ENCODE results near the gene UBE2D2.
A peak's percentile ranks its signal among the peaks of the same experiment; 100 is the strongest.

Gene UBE2D2

DNA sequence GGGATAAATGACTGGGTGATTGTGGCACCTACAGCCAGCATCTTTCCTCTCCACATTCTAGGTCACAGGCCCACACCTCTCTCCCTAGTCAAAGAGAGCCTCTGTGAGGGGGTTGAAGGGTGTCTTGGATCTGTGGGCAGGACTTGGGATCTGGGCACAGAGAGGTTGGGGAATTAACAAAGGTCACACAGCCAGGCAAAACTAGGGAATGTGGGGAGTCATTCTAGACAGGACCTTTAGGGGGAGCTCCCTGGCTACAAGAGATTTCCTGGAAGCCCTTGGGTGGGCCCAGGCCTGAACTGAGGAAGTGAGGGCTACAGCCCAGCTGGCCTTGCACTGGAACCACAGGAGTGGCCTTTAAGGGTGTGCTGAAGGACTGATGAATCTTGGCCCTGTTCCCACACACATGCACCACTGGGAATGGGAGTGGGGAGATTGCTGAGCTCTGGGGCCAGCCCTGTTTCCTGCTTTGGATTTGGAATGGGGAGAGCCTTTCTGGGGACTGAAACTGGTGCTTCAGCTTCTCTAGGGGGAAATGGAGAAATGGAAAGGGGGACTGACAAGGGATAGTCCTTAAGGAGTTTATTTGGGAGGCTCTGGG, 74.6 kb downstream of the UBE2D2 start:
- DNase-seq (ENCODE audit: low read depth in 2 of 2) = no peak

DNA sequence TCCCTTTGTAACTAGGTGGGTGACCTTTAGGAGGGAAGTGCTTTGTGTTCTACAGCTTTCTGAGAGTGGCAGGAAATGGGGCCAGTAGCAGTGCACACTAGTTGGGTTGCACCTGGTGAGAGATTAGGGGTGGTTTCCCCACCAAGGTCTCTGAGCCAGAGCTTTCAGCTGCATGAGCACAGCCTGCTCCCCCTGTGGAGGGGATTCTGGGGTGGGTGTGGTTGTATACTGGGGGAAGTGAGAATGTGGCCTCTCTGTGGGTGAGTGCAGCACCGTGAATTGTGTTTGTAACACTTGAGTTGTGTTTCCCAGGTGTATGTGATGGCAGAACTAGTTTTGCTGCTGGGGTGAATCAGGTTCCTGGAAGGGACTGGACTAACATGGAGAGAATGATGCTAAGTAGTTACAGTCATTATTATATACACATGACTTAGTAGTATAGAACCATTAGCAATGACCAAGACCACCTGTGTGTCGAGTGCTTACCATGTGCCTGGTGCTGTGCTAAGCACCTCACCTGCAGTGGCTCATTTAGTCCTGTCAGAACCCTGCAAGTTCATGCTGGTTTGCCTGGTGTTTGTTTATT, 75.2 kb downstream of the UBE2D2 start:
- DNase-seq (ENCODE audit: low read depth in 2 of 2) = peak; percentile 52 to 55

DNA sequence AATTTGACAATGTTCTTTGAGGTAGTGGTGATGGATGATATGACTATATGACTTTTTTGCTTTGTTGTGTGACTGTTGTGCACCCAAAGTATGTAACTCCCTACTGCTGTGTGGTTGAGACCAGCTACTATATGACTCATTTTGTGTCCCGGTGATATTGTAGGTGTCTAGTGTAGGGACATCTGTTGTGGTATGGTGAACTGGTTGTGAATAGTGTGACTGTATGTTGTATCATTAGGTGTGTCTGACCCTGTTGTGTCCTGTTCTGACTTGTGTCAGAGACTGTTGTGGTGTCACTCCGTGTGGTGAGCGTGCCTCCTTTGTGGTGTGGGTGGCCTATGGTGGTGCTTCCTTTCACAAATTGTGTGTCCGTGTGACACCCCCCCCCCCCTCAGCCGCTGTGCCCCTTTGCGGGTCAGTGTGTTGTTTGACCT, 75.9 kb downstream of the UBE2D2 start:
- peak in 1 of 2 donors; percentile 33 for DNase-seq (ENCODE audit: low read depth in 2 of 2)

DNA sequence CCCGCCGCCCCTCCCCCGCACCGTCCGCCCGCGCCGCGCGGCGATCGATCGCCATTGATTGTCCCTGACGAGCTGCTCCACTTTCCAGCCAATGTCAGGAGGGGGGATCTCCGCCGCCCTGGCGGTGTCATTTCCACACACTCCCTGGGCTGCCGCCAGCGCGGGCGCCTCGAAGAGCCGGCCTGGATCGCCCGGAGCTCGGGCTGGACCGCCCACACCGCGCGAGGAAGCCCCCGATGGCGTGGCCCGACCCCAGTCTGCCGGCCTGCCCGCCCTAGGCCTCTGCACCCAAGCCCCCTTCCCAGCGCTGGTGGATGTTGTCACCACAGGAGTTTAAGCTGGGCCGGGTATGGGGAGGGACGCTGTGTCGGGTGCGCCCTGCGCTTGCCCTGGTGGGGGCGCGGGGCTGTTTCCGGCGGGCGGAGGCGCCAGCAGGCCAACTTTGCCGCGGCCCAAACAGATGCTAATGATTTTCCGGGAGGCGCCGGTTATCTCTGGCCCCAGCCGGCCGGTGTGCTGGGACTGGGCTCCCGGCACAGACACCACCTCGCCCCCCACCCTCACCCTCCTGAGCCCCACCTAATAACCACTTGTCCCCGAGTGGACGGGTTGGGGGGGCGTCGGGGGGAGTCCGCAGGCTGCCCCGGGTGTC, 76.4 kb downstream of the UBE2D2 start:
- DNase-seq (ENCODE audit: low read depth in 2 of 2) = peak in 1 of 2 donors; percentile 47

DNA sequence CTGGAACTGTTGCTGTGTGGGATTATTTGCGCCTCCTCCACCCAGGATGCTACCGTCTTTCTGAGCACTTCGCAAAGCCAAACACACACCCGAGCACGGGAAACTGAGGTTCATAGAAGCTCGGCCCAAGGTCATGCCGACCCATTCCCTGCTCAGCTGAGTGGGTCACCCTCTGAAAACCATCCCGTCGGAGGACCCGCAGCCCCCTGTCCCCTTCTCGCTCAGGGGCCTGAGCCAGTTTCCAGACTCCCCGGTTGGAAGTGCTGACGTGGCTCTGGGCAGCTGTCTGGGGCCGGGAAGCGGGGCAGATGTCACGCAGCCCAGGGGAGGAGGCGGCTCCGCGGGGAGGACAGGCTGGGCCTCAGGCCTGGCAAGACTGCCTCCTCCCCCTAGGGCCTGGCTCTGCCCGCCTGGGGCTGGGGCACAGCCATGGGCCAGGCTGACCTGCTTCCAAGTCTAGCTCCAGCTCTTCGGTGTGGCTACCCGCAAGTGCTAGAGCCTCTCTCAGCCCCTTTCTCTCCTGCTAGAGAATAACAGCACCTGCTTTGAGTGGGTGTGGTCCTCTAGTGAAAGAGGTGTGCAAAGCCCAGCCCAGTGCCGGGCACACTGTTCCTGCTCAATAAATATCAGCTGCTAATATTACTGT, 77.1 kb downstream of the UBE2D2 start:
- DNase-seq (ENCODE audit: low read depth in 2 of 2) = no peak

DNA sequence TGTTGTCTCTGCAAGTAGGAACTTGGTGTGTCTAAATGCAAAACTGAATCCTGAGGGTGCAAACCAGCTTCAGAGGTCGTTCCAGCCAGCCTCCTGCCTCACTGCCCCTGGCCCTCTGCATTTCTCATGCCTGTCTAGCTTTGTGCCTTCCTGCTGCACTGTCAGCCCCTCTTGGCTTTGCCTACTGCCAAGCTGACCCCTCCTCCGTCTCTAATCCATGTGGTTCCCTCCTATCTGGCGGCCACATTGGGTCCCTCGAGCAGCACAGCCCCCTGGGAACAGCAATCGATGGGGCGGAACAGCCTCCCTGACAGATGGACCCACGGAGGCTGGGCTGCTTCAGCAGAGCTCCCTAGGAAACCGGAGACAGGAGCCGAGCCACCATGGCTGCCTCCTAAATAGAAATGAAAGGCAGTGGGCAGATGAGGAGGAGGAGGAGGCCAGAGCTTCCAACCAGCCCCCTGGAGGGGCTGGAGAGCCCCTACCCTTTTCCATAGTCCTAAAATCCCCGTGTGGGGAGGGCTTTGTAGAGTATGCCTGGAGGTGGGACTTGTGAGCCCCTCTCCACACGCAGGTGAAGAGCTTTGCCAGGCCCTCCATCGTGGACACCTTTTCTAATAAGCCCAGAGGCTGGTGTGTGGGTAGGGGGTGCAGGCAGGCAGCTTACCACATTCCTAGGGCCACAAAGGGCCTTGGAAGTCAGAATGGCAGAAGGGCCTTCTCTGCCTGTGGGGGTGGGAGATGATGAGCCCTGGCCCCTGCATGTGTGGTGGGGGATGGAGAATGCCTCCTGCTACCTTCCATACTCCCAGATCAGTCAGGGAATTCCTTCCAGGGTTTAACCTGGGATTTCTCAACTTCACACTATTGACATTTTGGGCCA, 77.8 kb downstream of the UBE2D2 start:
- no peak for DNase-seq (ENCODE audit: low read depth in 2 of 2)

DNA sequence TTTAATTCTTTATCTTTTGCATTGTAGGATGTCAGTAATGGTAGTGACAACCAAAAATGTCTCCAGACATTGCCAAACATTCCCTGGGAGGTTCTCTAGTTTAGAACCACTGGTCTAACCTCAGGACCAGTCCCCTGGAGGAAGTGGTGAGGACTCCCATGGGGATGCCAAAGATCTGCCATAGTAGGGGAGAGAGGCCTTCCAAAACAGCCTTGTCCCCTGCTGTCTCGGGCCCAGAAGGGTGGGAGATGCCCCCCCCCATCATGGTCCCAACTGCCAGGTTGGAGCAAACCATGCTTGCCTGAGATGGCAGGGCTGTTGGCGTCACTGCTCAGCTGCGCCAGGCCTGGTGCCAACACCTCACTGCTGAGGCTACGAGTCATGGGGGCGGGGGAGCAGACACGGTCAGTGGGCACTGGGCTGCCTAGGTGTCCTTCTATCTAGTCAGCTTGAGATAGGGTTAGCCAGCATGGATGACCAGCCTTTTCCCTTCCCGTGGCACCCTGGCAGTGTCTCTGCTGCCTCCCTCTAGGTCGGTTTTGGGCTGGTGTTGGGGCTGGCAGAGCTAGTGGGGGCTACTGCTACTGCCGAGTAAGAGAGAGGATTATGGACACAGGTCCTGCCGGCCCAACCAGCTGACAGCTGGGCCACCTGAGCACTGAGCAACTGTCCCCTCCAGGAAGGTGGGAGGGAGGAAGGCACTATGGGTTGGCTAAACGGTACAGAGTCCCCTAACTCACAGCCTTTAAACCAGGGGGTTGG, 78.7 kb downstream of the UBE2D2 start:
- DNase-seq (ENCODE audit: low read depth in 2 of 2) = no peak

DNA sequence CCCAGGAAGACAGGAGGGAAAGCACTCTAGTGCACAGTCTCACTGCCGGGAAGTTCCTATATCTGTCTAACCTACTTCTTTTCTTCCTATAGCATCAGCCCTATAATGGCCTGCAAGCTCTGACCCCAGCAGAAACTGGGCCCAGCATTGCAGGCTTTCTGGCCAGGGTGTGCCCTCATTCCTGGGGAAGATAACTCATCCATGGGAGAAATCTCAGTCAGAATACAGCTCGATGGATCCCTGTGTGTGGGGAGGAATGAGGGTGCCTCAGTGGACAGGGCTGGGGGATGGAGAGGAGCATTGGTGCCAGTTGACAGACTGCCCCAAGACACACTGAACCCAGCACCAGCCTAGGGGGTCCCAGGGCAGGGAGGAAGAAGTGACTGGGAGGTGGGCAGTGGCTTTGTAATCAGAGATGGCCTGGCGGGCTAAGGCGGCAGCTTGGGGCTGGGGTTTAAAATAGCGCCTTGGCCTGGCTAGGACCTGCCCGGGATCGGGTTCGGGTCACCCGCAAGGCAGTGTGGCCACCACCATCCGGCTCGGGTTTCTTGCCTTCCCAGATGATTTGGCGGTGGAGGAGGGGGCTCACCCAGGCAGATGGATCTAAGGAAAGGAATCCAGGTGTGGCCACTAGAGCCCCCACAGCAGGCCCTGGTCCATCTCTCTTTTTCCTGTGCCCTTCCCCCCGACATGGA, 79.4 kb downstream of the UBE2D2 start:
- no peak for DNase-seq (ENCODE audit: low read depth in 2 of 2)

DNA sequence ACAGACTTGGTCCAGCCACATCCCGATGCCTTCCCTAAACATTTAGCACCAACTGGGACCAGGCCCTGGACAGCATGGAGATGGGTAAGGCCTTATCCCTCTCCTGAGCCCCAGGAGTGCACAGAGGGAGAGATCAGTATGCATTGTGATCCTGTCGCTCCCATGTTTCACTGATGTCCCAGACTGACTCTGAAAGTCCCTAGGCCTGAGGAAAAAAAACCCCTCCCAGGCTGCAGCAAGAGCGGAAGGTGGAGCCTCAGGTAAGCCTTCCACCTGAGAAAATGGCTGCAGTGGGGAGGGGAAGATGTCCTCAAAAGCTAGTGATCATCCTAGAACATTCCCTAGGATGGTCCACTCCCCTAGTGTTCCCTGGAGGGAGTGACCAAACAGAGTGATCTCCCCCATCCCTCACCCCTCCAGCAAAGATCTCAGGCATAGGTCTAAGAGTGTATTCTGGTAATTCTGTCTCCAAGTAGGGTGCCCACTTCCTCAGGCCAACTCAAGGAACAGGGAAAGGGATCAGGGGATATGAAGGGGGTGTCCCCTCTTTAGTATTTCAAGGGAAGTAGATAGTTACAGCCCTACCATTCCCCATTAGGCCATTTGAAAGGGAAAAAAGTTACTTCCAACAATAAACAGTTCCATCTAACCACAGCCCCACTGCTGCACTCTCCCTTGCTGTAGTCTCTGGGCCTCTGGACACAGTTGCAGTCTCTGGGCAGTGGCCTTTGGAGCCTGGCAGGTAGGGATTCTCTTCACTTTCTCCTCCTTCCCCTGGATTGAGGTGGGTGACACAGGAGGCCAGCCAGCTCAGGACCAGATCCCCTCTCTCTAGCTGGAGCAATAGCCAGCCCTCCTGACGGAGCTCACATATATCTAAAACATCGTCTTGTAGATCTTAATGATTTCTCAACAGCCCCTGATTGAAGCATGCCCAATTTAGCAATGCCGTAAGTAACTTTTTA, 80.3 kb downstream of the UBE2D2 start:
- DNase-seq (ENCODE audit: low read depth in 2 of 2) = no peak

DNA sequence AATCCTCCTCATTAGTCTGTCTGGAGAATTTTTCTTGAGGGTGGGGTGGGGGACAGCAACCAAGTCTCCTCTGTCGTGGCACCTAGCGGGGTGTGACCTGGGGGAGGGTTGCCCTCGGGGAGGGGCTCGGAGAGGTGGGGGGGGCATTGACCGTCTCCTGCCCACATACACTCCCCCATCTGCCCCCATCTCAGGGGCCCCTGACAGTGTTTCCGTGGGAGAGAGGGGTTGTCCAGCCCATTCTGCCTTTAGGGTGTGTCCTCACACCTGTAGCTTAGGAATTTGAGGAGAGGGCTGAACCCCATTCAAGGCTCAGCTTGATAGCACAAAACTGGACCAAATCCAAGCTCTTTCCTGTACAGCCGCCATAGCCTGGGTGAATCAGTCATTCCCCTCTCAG, 81.1 kb downstream of the UBE2D2 start:
- no peak for DNase-seq (ENCODE audit: low read depth in 2 of 2)

DNA sequence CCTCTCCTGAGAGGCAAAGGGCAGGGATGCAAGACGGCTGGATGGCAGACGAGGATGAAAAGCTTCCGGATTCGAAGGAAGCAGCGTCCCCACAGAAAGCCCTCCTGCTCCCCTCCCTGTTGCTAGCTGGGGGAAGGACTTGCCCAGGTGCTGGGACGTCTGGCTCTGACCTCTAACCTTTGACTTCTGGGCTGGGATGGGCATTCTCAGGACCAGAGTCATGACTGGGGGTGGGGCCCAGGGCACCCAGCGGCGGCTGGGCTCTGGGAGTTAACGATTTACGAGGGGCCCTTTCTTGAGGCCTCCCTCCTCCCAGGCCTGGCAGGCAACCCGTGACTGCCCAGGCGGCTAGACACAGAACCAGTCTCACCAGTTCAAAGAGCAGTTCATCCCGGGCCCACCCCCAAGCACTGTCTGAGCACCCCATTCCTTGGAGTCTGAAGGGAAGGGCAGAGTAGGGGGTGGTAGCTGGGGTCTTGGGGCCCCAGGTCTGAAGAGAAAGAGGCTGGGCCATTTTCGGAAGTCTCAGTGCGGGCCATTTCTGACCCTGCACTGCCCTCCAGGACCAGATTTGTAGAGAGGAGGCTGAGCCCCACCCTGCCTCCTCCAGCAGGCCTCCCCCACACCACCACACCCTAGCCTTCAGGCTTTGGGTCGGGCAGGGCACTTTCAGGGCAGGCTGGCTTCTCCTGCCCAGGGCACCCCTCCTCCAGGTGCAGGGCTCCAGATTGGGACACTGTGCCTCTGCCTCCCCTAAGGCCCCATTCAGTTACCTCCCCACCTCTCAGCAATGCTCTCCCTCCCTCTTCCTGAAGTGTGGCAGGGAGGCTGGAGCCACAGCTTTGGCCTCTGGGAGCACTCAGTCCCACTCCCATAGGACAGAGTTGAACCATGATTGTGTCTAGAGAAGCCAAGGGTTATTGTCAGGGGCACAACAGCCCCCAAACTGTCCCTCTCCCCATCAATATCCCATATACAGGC, 82.0 kb downstream of the UBE2D2 start:
- DNase-seq (ENCODE audit: low read depth in 2 of 2) = no peak

DNA sequence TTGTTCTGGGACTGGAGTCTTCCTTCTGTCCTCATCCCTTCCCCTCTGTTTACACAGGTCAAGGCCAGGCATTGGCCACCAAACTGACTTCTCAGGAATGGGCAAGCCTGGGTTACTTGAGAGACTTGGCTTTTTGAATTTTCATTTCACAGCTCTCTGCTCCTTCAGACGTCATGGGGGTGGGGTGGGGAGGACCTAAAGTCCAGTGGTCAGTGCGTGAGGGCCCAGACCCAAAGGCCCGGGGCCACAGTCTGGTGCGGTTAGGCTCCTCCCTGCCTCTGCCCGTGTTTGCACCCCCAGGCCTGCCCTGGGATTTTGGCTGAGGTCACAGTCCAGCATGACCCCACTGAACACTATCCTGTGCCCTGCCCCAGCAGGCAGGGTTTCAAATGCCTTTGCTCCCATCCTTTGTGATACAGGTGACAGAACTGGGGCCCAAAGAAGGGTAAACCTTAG, 82.9 kb downstream of the UBE2D2 start:
- DNase-seq (ENCODE audit: low read depth in 2 of 2) = no peak

DNA sequence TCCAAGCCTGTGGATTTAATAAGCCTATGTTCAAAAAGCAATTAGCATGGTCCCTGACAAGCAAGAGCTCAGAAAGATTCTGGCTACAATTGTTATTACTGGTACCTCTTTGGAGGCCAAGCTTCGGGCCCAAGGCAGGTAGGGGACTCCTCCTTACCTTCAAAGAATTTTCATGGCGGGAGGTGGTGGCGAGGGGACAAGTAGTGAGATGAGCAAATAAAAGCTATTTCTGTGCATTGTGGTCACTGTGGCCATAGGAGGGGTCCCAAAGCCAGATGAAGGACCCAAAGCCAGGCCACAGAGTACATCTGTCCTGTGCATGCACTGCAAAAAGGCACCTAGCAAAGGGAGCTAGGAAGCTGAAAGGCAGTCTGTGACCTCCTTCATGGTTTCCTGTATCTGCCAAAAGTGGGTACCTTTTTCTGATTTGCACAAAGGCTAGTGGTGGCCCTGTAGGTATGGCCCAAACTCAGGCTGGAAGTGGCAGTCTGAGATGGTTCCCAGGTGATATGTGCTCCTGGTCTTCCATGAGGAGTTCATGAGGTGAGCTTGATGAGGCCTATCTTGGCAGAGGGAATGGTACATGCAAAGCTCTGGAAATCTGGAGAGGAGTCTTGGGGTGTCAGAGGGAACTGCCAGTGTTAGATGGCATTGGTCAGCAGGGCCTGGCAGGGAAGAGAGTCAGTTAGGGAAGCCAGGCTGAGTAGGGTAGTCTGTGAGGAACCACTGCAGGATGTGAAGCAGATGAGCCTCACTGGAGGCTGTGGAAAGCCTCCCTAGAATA, 83.7 kb downstream of the UBE2D2 start:
- no peak for DNase-seq (ENCODE audit: low read depth in 2 of 2)

DNA sequence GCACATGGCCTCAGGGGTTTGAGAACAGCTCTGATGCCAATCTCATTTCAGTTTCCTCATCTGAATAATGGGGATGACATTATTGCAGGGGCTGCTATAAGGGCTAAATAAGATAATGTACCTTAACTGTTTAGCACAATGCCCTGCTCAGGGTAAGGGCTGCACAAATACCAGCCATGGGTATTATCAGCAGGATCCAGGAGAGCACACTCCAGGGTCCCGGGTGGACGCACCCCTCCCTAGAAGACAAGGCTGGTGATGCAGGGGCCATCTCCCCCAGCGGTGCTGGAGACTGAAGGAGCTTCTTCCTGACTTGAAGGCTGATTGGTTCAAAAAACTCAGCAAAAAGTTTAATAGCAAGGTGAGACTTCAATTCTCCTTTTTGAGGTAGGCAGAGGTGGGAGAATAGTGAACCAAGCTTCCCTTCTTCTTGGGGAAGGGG, 84.3 kb downstream of the UBE2D2 start:
- DNase-seq (ENCODE audit: low read depth in 2 of 2) = no peak

DNA sequence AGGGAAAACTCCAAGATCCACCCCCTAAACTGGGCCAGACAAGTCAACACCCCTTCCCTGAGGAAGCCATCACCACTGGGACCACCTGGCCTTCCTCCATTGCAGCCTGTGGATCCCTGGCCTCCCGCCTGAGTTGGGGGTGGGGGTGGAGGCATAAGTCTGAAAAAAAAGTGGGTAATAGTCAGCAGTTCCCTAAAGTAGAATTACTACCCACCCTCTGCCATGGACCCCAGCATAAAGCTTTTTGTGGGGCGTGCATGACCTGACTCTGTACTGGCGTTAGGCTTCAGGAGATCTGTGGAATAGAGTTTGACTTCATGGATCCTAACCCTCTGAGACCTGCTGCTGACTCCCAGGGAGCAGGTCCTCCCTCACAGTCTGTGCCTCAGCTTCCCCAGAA, 85.0 kb downstream of the UBE2D2 start:
- no peak for DNase-seq (ENCODE audit: low read depth in 2 of 2)

DNA sequence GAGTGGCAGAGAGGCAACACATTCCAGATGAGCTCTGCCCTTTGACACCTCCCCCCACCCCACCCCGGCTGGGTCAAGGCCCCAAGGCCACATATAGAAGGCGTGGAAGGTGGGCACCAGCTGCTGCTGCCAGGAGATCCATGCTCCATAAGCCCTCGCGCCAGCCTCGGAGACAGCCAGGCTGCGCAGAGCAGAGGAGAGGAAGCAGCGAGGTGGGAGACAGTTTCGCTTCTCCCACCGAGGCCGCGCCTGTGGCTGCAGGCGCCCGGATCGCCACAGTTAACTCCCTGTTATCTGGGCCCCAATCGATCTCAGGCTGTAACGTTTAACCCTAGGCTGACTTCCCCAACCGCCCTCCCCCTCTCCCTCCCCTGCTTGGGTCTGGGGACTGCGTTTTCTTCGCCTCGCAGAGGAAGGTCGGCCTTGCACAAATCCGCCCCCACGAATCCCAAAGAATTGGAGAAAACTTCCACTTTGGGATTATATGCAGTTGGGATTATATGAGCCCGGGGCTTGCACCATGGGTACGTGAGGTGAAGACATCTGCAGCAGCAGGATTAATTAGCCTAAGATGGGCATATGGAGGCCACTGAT, 85.9 kb downstream of the UBE2D2 start:
- DNase-seq (ENCODE audit: low read depth in 2 of 2) = no peak
